H1 (cell line): ENCODE data around the gene ACACA. TPM values are rescaled to one million over a fixed set of nuclear protein-coding genes. Genes with fewer than 3 reads are reported as not detected.

Experiments used
- SIN3A ChIP-seq, 2 experiments: IDR thresholded peaks in 1 of 2; conservative IDR thresholded peaks in 1 of 2; 2 replicates each; pipeline ENCODE4 v1.6.1; 2011 to 2012; ENCODE audit warnings: low read length in 2 of 2, improper control_type of control experiment in 1 of 2, low read depth in 1 of 2, mild to moderate bottlenecking in 1 of 2
- SRF ChIP-seq: IDR thresholded peaks from 2 replicates; pipeline ENCODE4 v1.6.1; 2011; ENCODE audit warnings: mild to moderate bottlenecking, low read depth, low read length, moderate library complexity
- polyA plus RNA-seq, 7 experiments: library from polyadenylated mRNA; depleted of rRNA in 3 of 7; stranded (reverse) in 5 of 7; unstranded in 2 of 7; fragments of >200 nt in 5 of 7; fragments of 200-250 nt in 2 of 7; gene quantifications; 1 replicate in 5 of 7; 2 replicates in 1 of 7; 4 replicates in 1 of 7; pipeline versions ENCODE4 v1.2.1 to v1.2.3, GENCODE V29; 2011 to 2013; ENCODE audit warnings: missing spikeins in 2 of 7, mixed read lengths in 2 of 7
- total RNA-seq: library from RNA; stranded (reverse); fragmentation: NEBNext Ultra II Directional; extraction: Animal tissue kit (Norgen Biotek cat#: 25700); gene quantifications from 2 replicates; pipeline ENCODE4 v1.2.1, GENCODE V29; 2021
- TF ChIP-seq, protein P1 (sequence below): IDR thresholded peaks from 2 replicates; pipeline ENCODE4 v1.6.1; 2012; ENCODE audit warnings: inconsistent platforms

Gene ACACA
- total and polyA plus RNA-seq, 2 of the 8 experiments (the other 6 are each of a cell fraction or from before 2014, with no cell fraction given), result 74.0 to 160 TPM

DNA sequence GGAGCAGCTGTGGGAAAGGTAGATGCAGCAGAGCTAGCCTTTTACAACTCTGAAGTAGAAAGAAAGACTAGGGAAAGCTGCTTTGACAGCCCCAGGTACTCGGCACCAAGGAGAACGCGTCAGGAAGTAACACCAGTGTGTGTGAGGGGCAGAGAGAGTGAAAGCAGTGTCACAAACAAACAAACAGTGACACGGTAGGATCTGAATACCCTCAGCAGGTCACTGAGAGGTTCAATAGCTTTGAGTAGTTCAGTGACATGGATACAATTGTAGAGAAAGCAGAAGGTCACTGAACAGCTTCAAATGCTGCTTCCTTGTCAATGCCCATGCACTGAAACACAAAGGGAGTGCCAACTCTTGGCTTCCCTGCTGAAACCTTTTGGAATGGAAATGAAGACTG is 181.2 kb downstream of the ACACA start (continued):
- TF ChIP-seq SIN3A (conservative IDR thresholded peaks at IDR 0.05 in 1 of 2, IDR thresholded peaks at IDR 0.05 in 1 of 2; ENCODE audit: low read depth in 1 of 2, low read length in 2 of 2), result 0 out of 4 replicates have a peak, but pooled peaks of 1 of the 2 experiments have one; percentile 46
- TF ChIP-seq, protein P1, sequence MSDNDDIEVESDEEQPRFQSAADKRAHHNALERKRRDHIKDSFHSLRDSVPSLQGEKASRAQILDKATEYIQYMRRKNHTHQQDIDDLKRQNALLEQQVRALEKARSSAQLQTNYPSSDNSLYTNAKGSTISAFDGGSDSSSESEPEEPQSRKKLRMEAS, result no peak
- no peak for TF ChIP-seq SRF
- TF ChIP-seq, all 59 proteins: peak for 4
